H1 (cell line): Measurements from ENCODE around the gene RAP1GAP. TPM values are rescaled to one million over a fixed set of nuclear protein-coding genes. Genes with fewer than 3 reads are reported as not detected.

Experiments
- CTCF ChIA-PET: fragments of 300-600 bp; sonication (Branson Sonifier 250); formaldehyde crosslinking; loops from one replicate; lab custom pipeline; 2021; ENCODE audit not compliant: partially characterized antibody; lab: Charles Lee
- POLR2A ChIA-PET: fragments of 300-600 bp; sonication (Branson Sonifier 250); formaldehyde crosslinking; loops from one replicate; lab custom pipeline; 2021; ENCODE audit warnings: inconsistent platforms; ENCODE audit not compliant: partially characterized antibody; lab: Charles Lee
- DNase-seq, 2 experiments: peaks; one replicate each; pipeline versions ENCODE4 v3.0.0 to v3.0.0-alpha.2; 2010 to 2022; ENCODE audit warnings: low spot score in 2 of 2, low read depth in 1 of 2, mixed read lengths in 1 of 2
- FAIRE-seq: peaks from 2 replicates; lab custom pipeline; 2011; peaks lifted over from hg19 to GRCh38; lab: Jason Lieb, UNC
- H2AFZ ChIP-seq: 2 replicates; pipeline ENCODE4 v1.8.1; 2012; ENCODE audit warnings: low read length, inconsistent platforms
- H2AK5ac ChIP-seq: 2 replicates; pipeline ENCODE4 v1.6.1; 2013; ENCODE audit warnings: low read depth, low read length
- H2BK120ac ChIP-seq: replicated peaks from 2 replicates; pipeline ENCODE3; 2013; ENCODE audit warnings: low read depth, low read length, inconsistent platforms
- H2BK12ac ChIP-seq: 2 replicates; pipeline ENCODE4 v1.6.1; 2013; ENCODE audit warnings: low read depth, low read length
- H2BK15ac ChIP-seq: 2 replicates; pipeline ENCODE4 v1.6.1; 2013; ENCODE audit warnings: low read length
- H2BK20ac ChIP-seq: 2 replicates; pipeline ENCODE4 v1.6.1; 2013; ENCODE audit warnings: low read length
- H2BK5ac ChIP-seq: 2 replicates; pipeline ENCODE4 v1.6.1; 2013; ENCODE audit warnings: low read depth, low read length
- H3K14ac ChIP-seq: 2 replicates; pipeline ENCODE4 v1.6.1; 2013; ENCODE audit warnings: inconsistent platforms; ENCODE audit not compliant: insufficient read length
- H3K18ac ChIP-seq: 2 replicates; pipeline ENCODE4 v1.6.1; 2013; ENCODE audit warnings: low read length; ENCODE audit errors: extremely low read depth
- H3K23ac ChIP-seq: 2 replicates; pipeline ENCODE4 v1.6.1; 2013; ENCODE audit warnings: inconsistent platforms; ENCODE audit not compliant: insufficient read length
- H3K23me2 ChIP-seq: 2 replicates; pipeline ENCODE4 v1.6.1; 2013; ENCODE audit warnings: low read depth, low read length
- H3K27ac ChIP-seq: 2 replicates; pipeline ENCODE4 v1.6.1; 2011; ENCODE audit warnings: low read depth, low read length, inconsistent platforms
- H3K27me3 ChIP-seq, 4 experiments: replicated peaks in 1 of 4; 1 replicate in 1 of 4; 2 replicates in 3 of 4; pipeline versions ENCODE4 v1.6.1 to v1.8.1; 2011 to 2013; ENCODE audit warnings: low read length in 3 of 4, mild to moderate bottlenecking in 3 of 4, inconsistent platforms in 2 of 4, mixed read lengths in 2 of 4, moderate library complexity in 1 of 4; ENCODE audit not compliant: control insufficient read depth in 3 of 4, insufficient read depth in 3 of 4; ENCODE audit errors: extremely low read depth in 1 of 4
- H3K36me3 ChIP-seq, 4 experiments: 2 replicates each; pipeline versions ENCODE4 v1.6.1 to v1.8.1; 2011 to 2013; ENCODE audit warnings: mild to moderate bottlenecking in 4 of 4, low read length in 3 of 4, moderate library complexity in 2 of 4, control low read depth in 1 of 4, inconsistent platforms in 1 of 4; ENCODE audit not compliant: insufficient read depth in 4 of 4, control insufficient read depth in 2 of 4
- H3K4ac ChIP-seq: replicated peaks from 2 replicates; pipeline ENCODE3; 2013; ENCODE audit warnings: low read length, low read depth, mixed read lengths, inconsistent platforms; ENCODE audit not compliant: insufficient read length
- H3K4me1 ChIP-seq, 4 experiments: replicated peaks in 1 of 4; 1 replicate in 1 of 4; 2 replicates in 3 of 4; pipeline versions ENCODE4 v1.6.1 to v1.8.1; 2011 to 2013; ENCODE audit warnings: low read length in 3 of 4, inconsistent platforms in 2 of 4, mixed read lengths in 1 of 4; ENCODE audit not compliant: insufficient read depth in 4 of 4, control insufficient read depth in 3 of 4
- H3K4me2 ChIP-seq, 2 experiments: 2 replicates each; pipeline versions ENCODE4 v1.6.1 to v1.8.1; 2011 to 2013; ENCODE audit warnings: low read depth in 2 of 2, low read length in 2 of 2, control low read depth in 1 of 2, inconsistent platforms in 1 of 2, mild to moderate bottlenecking in 1 of 2; ENCODE audit not compliant: insufficient read depth in 1 of 2
- H3K4me3 ChIP-seq, 4 experiments: fragments of 200-600, 300-600 bp in 1 of 4; sonication (generic), shearing (Covaris generic), sonication (Bioruptor Twin) in 1 of 4; 2 replicates each; pipeline versions ENCODE4 v1.5.1 to v1.8.1; 2011 to 2016; ENCODE audit warnings: low read length in 4 of 4, low read depth in 3 of 4, control low read depth in 2 of 4, inconsistent platforms in 2 of 4, mild to moderate bottlenecking in 2 of 4, mixed read lengths in 1 of 4, moderate library complexity in 1 of 4; ENCODE audit not compliant: insufficient read depth in 2 of 4; ENCODE audit errors: extremely low read depth in 1 of 4
- H3K56ac ChIP-seq: replicated peaks from 2 replicates; pipeline ENCODE3; 2013; ENCODE audit warnings: low read depth, mild to moderate bottlenecking, mixed read lengths, low read length, inconsistent platforms; ENCODE audit not compliant: insufficient read length
- H3K79me1 ChIP-seq: 2 replicates; pipeline ENCODE4 v1.6.1; 2013; ENCODE audit warnings: low read depth, low read length, control low read depth
- H3K79me2 ChIP-seq, 2 experiments: 2 replicates each; pipeline versions ENCODE4 v1.6.1 to v1.8.1; 2012 to 2013; ENCODE audit warnings: low read length in 2 of 2, mild to moderate bottlenecking in 2 of 2, inconsistent platforms in 1 of 2; ENCODE audit not compliant: insufficient read depth in 2 of 2, control insufficient read depth in 1 of 2
- H3K9ac ChIP-seq, 4 experiments: replicated peaks in 1 of 4; 1 replicate in 1 of 4; 2 replicates in 3 of 4; pipeline versions ENCODE4 v1.6.1 to v1.8.1; 2011 to 2013; ENCODE audit warnings: low read depth in 3 of 4, low read length in 3 of 4, control low read depth in 2 of 4, mild to moderate bottlenecking in 2 of 4, moderate library complexity in 2 of 4, inconsistent platforms in 1 of 4; ENCODE audit errors: extremely low read depth in 1 of 4
- H3K9me3 ChIP-seq, 2 experiments: 2 replicates each; pipeline versions ENCODE4 v1.6.1 to v1.8.1; 2012 to 2013; ENCODE audit warnings: mild to moderate bottlenecking in 2 of 2, moderate library complexity in 2 of 2, control low read depth in 1 of 2, inconsistent platforms in 1 of 2, low read depth in 1 of 2, low read length in 1 of 2, mixed read lengths in 1 of 2; ENCODE audit not compliant: insufficient read depth in 2 of 2
- H4K20me1 ChIP-seq, 2 experiments: replicated peaks in 1 of 2; 2 replicates each; pipeline versions ENCODE3 to v1.8.1; 2011 to 2013; ENCODE audit warnings: inconsistent platforms in 2 of 2, low read length in 2 of 2, mild to moderate bottlenecking in 1 of 2; ENCODE audit not compliant: insufficient read depth in 2 of 2, control insufficient read depth in 1 of 2
- H4K5ac ChIP-seq: 2 replicates; pipeline ENCODE4 v1.6.1; 2013; ENCODE audit warnings: low read length, low read depth, mixed read lengths, inconsistent platforms; ENCODE audit not compliant: insufficient read length
- H4K8ac ChIP-seq: 2 replicates; pipeline ENCODE4 v1.8.0; 2013; ENCODE audit warnings: mild to moderate bottlenecking, moderate library complexity, low read length, inconsistent platforms; ENCODE audit not compliant: insufficient read depth; ENCODE audit errors: extremely low read depth
- H4K91ac ChIP-seq: replicated peaks from 2 replicates; pipeline ENCODE3; 2013; ENCODE audit warnings: low read length, mixed read lengths, inconsistent platforms; ENCODE audit not compliant: insufficient read length
- BRCA1 ChIP-seq: IDR thresholded peaks from 2 replicates; pipeline ENCODE4 v1.6.1; 2012; ENCODE audit warnings: low read depth, low read length, improper control_type of control experiment
- KDM1A ChIP-seq: fragments of 200-600, 300-600 bp; sonication (generic); IDR thresholded peaks from 2 replicates; pipeline ENCODE4 v1.7.1; 2016; ENCODE audit warnings: mild to moderate bottlenecking, low read length, borderline replicate concordance
- MAFK ChIP-seq: IDR thresholded peaks from 2 replicates; pipeline ENCODE4 v1.6.1; 2012; ENCODE audit warnings: low read depth, mild to moderate bottlenecking, improper control_type of control experiment, low read length
- POLR2A ChIP-seq, 2 experiments: IDR thresholded peaks; 1 replicate in 1 of 2; 2 replicates in 1 of 2; pipeline ENCODE4 v1.6.1; 2011; ENCODE audit warnings: low read depth in 2 of 2, low read length in 2 of 2, mild to moderate bottlenecking in 2 of 2; ENCODE audit errors: control extremely low read depth in 1 of 2
- ZNF274 ChIP-seq: IDR thresholded peaks from 2 replicates; pipeline ENCODE4 v1.7.0; 2012; ENCODE audit warnings: low read length, borderline replicate concordance; ENCODE audit errors: extremely low read depth
- WGBS, 2 experiments: shearing (Covaris generic) in 1 of 2; methylation state at CpG; one replicate each; pipeline versions ENCODE4 v1.1.6 to v1.1.7; 2013 to 2015; ENCODE audit warnings: low lambda C conversion rate in 2 of 2, mixed read lengths in 2 of 2, inconsistent platforms in 1 of 2, low coverage in 1 of 2, missing lambda C conversion rate in 1 of 2; ENCODE audit not compliant: insufficient replicate concordance in 2 of 2, insufficient coverage in 1 of 2, insufficient read length in 1 of 2; ENCODE audit errors: extremely low coverage in 1 of 2, missing lambda C conversion rate in 1 of 2; 5-methylcytosine and 5-hydroxymethylcytosine counted together
- polyA plus RNA-seq, 7 experiments: library from polyadenylated mRNA; depleted of rRNA in 3 of 7; stranded (reverse) in 5 of 7; unstranded in 2 of 7; fragments of >200 nt in 5 of 7; fragments of 200-250 nt in 2 of 7; gene quantifications; 1 replicate in 5 of 7; 2 replicates in 1 of 7; 4 replicates in 1 of 7; pipeline versions ENCODE4 v1.2.1 to v1.2.3, GENCODE V29; 2011 to 2013; ENCODE audit warnings: missing spikeins in 2 of 7, mixed read lengths in 2 of 7
- total RNA-seq: library from RNA; stranded (reverse); fragmentation: NEBNext Ultra II Directional; extraction: Animal tissue kit (Norgen Biotek cat#: 25700); gene quantifications from 2 replicates; pipeline ENCODE4 v1.2.1, GENCODE V29; 2021

RAP1GAP gene
- total and polyA plus RNA-seq, 2 of the 8 experiments (the other 6 are each of a cell fraction or from before 2014, with no cell fraction given): 8.4 TPM

GRCh38 chr1:21625390-21626190 is 43.6 kb downstream of the RAP1GAP start:
- H3K56ac ChIP-seq: no peak overlapping the region
- H3K36me3 ChIP-seq: no peaks in the 10 kb centered on the region
- WGBS, 2 experiments: 83% methylated on average over 13 of the region's 13 CpGs; no CpG with 5 or more reads in 1 of the 2 experiments
- FAIRE-seq (no peak), DNase-seq (no peak)
- no peak overlapping the region for H4K91ac ChIP-seq
- peak overlapping the region; percentile 81 for H4K8ac ChIP-seq
- no peak overlapping the region for H3K4me3 ChIP-seq
- no peak overlapping the region for H2BK120ac ChIP-seq
- no peak overlapping the region for H3K23ac ChIP-seq
- no peak overlapping the region for H3K18ac ChIP-seq
- H3K79me1 ChIP-seq: no peaks in the 10 kb centered on the region
- H3K79me2 ChIP-seq: no peaks in the 10 kb centered on the region
- H2BK5ac ChIP-seq: no peak overlapping the region
- H3K23me2 ChIP-seq: peaks cover 3% of the 10 kb centered on the region
- TF ChIP-seq KDM1A (0 out of 2 replicates have a peak, but pooled peaks have one; percentile 24), MAFK (no peak), ZNF274 (no peak), BRCA1 (no peak), POLR2A (IDR thresholded peaks at IDR 0.05; ENCODE audit: control extremely low read depth in 1 of 2, low read depth in 2 of 2, low read length in 2 of 2) (no peak)
- no peak overlapping the region for H2AK5ac ChIP-seq
- H3K4ac ChIP-seq: no peak overlapping the region
- H2AFZ ChIP-seq: no peak overlapping the region
- no peak overlapping the region for H3K27ac ChIP-seq
- CTCF ChIA-PET: interaction anchor here (0.6 to 3.0 kb wide), 4 partner anchors 24 to 257 kb away, joined by 3 to 11 read pairs (median 4); partner anchors contain the start of gene ALPL
- H3K9me3 ChIP-seq: no peaks in the 10 kb centered on the region
- H2BK15ac ChIP-seq: no peak overlapping the region
- H3K14ac ChIP-seq: no peak overlapping the region
- peaks cover 3 to 11% of the 10 kb centered on the region in 2 experiments for H4K20me1 ChIP-seq
- H2BK12ac ChIP-seq: no peak overlapping the region
- H3K9ac ChIP-seq: no peak overlapping the region
- H2BK20ac ChIP-seq: no peak overlapping the region
- H3K27me3 ChIP-seq: peaks cover 0 to 13% (median 9%) of the 10 kb centered on the region in 4 experiments; a peak in 5 of 7 replicates
- POLR2A ChIA-PET: interaction anchor here (0.5 to 1.4 kb wide), 2 partner anchors 14 to 299 kb away, joined by 3 to 4 read pairs; no protein-coding TSS in a partner anchor
- peaks cover 2 to 20% (median 10%) of the 10 kb centered on the region in 4 experiments for H3K4me1 ChIP-seq
- H4K5ac ChIP-seq: no peak overlapping the region
- H3K4me2 ChIP-seq: no peak overlapping the region
